Vagina (tissue), 2 donors: ENCODE results near the gene CCDC33. TPM values are rescaled to one million over a fixed set of nuclear protein-coding genes. Genes with fewer than 3 reads are reported as not detected.

ENCODE experiments used
- DNase-seq, 2 donors: peaks; one replicate each; pipeline ENCODE4 v3.0.0-alpha.2; 2017; ENCODE audit errors: extremely low spot score in 2 of 2
- H3K27ac ChIP-seq: fragments of 200-600 bp; sonication (generic); one replicate; pipeline ENCODE4 v1.5.1; 2019
- H3K27me3 ChIP-seq: fragments of 200-600 bp; sonication (generic); one replicate; pipeline ENCODE4 v1.5.1; 2019
- H3K36me3 ChIP-seq, 2 donors: fragments of 200-600 bp; sonication (generic); one replicate each; pipeline ENCODE4 v1.5.1; 2017 to 2019
- H3K4me1 ChIP-seq: fragments of 200-600 bp; sonication (generic); one replicate; pipeline ENCODE4 v1.5.1; 2019
- H3K4me3 ChIP-seq, 2 donors: fragments of 200-600 bp; sonication (generic); 1 replicate in 1 of 2; 2 replicates in 1 of 2; pipeline ENCODE4 v1.5.1; 2016 to 2019
- H3K9me3 ChIP-seq: fragments of 200-600 bp; sonication (generic); one replicate; pipeline ENCODE4 v1.5.1; 2019
- POLR2A ChIP-seq, 2 donors: fragments of 450-650 bp; IDR thresholded peaks; one replicate each; pipeline ENCODE4 v1.6.1; 2017; ENCODE audit warnings: antibody characterized with exemption in 2 of 2, mild to moderate bottlenecking in 2 of 2, moderate library complexity in 2 of 2
- POLR2AphosphoS5 ChIP-seq, 2 donors: sonication (generic); formaldehyde crosslinking; IDR thresholded peaks; one replicate each; pipeline ENCODE4 v1.9.0; 2017; ENCODE audit warnings: antibody characterized with exemption in 2 of 2, mild to moderate bottlenecking in 2 of 2, low read depth in 1 of 2; ENCODE audit not compliant: insufficient read depth in 1 of 2
- intact Hi-C: fragments of 100-400 bp; cut with DNase I; formaldehyde crosslinking; loops from one replicate; pipeline ENCODE4 v1.15.1; 2023
- total RNA-seq: library from RNA; depleted of rRNA; stranded (reverse); fragments of >200 nt; gene quantifications from one replicate; pipeline ENCODE4 v1.2.3, GENCODE V29; 2016
- TF ChIP-seq, protein P1 (sequence below), 3 experiments: fragments of 450-650 bp in 2 of 3; fragments of 200-600 bp in 1 of 3; sonication (generic) in 1 of 3; IDR thresholded peaks; one replicate each; pipeline ENCODE4 v1.5.1; 2017 to 2019; ENCODE audit warnings: antibody characterized with exemption in 3 of 3, mild to moderate bottlenecking in 2 of 3, moderate library complexity in 2 of 3

Gene CCDC33
- total RNA-seq, 1 donor from 2014 or later = not detected

- TF ChIP-seq POLR2AphosphoS5 (IDR thresholded peaks at IDR 0.05; ENCODE audit: insufficient read depth in 1 of 2, low read depth in 1 of 2) (no peak), POLR2A (IDR thresholded peaks at IDR 0.05) (no peak)
- TF ChIP-seq, protein P1, sequence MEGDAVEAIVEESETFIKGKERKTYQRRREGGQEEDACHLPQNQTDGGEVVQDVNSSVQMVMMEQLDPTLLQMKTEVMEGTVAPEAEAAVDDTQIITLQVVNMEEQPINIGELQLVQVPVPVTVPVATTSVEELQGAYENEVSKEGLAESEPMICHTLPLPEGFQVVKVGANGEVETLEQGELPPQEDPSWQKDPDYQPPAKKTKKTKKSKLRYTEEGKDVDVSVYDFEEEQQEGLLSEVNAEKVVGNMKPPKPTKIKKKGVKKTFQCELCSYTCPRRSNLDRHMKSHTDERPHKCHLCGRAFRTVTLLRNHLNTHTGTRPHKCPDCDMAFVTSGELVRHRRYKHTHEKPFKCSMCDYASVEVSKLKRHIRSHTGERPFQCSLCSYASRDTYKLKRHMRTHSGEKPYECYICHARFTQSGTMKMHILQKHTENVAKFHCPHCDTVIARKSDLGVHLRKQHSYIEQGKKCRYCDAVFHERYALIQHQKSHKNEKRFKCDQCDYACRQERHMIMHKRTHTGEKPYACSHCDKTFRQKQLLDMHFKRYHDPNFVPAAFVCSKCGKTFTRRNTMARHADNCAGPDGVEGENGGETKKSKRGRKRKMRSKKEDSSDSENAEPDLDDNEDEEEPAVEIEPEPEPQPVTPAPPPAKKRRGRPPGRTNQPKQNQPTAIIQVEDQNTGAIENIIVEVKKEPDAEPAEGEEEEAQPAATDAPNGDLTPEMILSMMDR (IDR thresholded peaks at IDR 0.05) = no peak
Measured at GRCh38 chr15:74303741-74304309, 67.7 kb downstream of the CCDC33 start.

DNA sequence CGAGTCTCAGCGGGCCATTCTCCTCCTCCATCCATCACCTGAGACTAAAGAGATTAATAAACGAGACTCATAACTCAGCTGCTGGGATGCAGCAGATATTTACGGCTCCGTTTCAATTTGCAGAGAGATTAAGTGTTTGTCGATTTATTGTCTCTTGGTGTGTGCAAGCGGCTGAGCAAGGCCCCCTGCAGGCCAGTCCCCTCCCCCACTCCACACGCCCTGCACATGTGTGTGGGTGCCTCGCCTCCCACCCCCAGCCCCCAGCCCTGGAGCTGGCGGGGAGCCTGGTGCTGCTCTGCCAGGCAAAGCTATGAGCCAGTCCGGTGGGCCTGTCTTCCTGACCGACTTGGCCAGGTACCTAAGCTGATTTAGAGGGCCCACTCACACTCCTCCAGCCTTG, 68.3 kb downstream of the CCDC33 start:
- H3K4me1 ChIP-seq = no peaks in the 10 kb centered on the region
- no peak overlapping the region for H3K4me3 ChIP-seq
- no peaks in the 10 kb centered on the region for H3K27me3 ChIP-seq
- no peaks in the 10 kb centered on the region for H3K36me3 ChIP-seq
- H3K9me3 ChIP-seq = no peaks in the 10 kb centered on the region
- no peak overlapping the region for H3K27ac ChIP-seq
- TF ChIP-seq POLR2A (IDR thresholded peaks at IDR 0.05) (no peak), POLR2AphosphoS5 (IDR thresholded peaks at IDR 0.05; ENCODE audit: insufficient read depth in 1 of 2, low read depth in 1 of 2) (no peak)
- TF ChIP-seq, protein P1 (IDR thresholded peaks at IDR 0.05) = no peak
- no peak for DNase-seq
- intact Hi-C loops = no loop called here

More at GRCh38 chr15:74303741-74304309, 67.7 kb downstream of the CCDC33 start:
- Histone ChIP-seq H3K4me1 (no peaks in the 10 kb centered on the region), H3K27me3 (no peaks in the 10 kb centered on the region), H3K4me3 (no peak overlapping the region), H3K27ac (no peak overlapping the region), H3K9me3 (no peaks in the 10 kb centered on the region), H3K36me3 (no peaks in the 10 kb centered on the region)
- DNase-seq = no peak
- intact Hi-C loops = no loop called here

- H3K4me1 ChIP-seq = no peaks in the 10 kb centered on the region
- no peak overlapping the region for H3K27ac ChIP-seq
- DNase-seq = no peak
- no peak overlapping the region for H3K4me3 ChIP-seq
- H3K27me3 ChIP-seq = no peaks in the 10 kb centered on the region
- TF ChIP-seq POLR2AphosphoS5 (IDR thresholded peaks at IDR 0.05; ENCODE audit: insufficient read depth in 1 of 2, low read depth in 1 of 2) = no peak
- no peak for TF ChIP-seq POLR2A (IDR thresholded peaks at IDR 0.05)
- TF ChIP-seq, protein P1 (IDR thresholded peaks at IDR 0.05) = no peak
- no peaks in the 10 kb centered on the region for H3K36me3 ChIP-seq
- H3K9me3 ChIP-seq = no peaks in the 10 kb centered on the region
- intact Hi-C loops = loop anchor here (5.0 kb wide), 1 partner anchor 178 kb away; no protein-coding TSS in a partner anchor
Measured at GRCh38 chr15:74305687-74306086, 69.6 kb downstream of the CCDC33 start.

DNA sequence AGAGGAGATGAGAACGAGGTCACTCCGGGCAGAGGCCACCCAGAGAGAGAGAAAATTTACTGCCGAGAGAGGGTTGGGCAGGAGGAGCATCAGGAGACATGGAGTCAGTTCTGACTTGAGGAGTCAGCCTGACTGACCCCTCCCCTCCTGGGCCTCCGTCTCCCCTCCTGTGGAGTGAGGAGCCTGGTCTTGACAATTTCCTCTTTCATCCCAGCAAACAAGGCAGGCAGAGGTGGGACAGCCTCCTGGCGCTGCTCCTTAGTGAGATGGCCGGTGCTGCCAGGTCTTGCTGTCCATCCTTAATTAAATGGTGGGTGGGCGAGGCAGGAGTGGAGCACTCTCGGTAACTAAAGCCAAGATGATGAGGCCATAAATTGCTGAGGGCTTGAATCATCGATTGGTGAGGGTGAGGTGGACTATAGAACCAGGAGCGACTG, 70.7 kb downstream of the CCDC33 start:
- no peaks in the 10 kb centered on the region for H3K9me3 ChIP-seq
- TF ChIP-seq POLR2A (IDR thresholded peaks at IDR 0.05) (no peak), POLR2AphosphoS5 (IDR thresholded peaks at IDR 0.05; ENCODE audit: insufficient read depth in 1 of 2, low read depth in 1 of 2) (no peak)
- TF ChIP-seq, protein P1 (IDR thresholded peaks at IDR 0.05) = no peak
- intact Hi-C loops = loop anchor here (5.0 kb wide), 1 partner anchor 179 kb away; no protein-coding TSS in a partner anchor
- no peaks in the 10 kb centered on the region for H3K4me1 ChIP-seq
- no peaks in the 10 kb centered on the region for H3K27me3 ChIP-seq
- H3K4me3 ChIP-seq = no peak overlapping the region
- no peak overlapping the region for H3K27ac ChIP-seq
- no peak for DNase-seq
- no peaks in the 10 kb centered on the region for H3K36me3 ChIP-seq
